GM12873 (cell line): Measurements from ENCODE around the gene CTBP1.

ENCODE experiments used
- TF ChIP-seq, protein P1 (sequence below): IDR thresholded peaks from 2 replicates; pipeline ENCODE4 v1.5.1; 2012; ENCODE audit warnings: low read depth, mild to moderate bottlenecking, moderate library complexity, low read length, control low read depth; ENCODE audit not compliant: insufficient read depth; ENCODE audit errors: missing control alignments

Gene CTBP1

GRCh38 chr4:1248245-1249147, at the start of gene CTBP1:
Gene CTBP1 (minus strand): TSS chr4:1249130. CDS start chr4:1241331, 7,799 bp downstream.
- TF ChIP-seq, protein P1, sequence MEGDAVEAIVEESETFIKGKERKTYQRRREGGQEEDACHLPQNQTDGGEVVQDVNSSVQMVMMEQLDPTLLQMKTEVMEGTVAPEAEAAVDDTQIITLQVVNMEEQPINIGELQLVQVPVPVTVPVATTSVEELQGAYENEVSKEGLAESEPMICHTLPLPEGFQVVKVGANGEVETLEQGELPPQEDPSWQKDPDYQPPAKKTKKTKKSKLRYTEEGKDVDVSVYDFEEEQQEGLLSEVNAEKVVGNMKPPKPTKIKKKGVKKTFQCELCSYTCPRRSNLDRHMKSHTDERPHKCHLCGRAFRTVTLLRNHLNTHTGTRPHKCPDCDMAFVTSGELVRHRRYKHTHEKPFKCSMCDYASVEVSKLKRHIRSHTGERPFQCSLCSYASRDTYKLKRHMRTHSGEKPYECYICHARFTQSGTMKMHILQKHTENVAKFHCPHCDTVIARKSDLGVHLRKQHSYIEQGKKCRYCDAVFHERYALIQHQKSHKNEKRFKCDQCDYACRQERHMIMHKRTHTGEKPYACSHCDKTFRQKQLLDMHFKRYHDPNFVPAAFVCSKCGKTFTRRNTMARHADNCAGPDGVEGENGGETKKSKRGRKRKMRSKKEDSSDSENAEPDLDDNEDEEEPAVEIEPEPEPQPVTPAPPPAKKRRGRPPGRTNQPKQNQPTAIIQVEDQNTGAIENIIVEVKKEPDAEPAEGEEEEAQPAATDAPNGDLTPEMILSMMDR, result no peak

DNA sequence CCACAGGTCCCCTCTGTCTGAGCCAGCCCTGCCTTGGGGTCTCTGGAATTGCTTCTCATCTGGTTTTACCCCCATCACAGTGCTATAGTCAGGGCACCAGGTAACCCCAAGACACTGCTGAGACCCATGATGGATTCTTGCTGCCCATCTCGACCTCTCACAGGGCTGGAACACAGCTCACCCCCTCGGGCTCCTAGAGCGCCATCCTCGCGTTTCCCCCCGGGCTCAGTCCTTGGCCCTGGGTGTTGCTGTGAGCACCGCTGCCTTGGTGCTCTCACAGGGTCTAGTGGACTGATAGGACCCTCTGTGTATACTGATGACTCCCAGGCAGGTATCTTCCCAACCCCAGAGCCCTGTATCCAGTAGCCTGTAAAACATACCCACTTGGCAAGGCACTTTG, 49.5 kb upstream of the CTBP1 start:
- TF ChIP-seq, protein P1, result no peak

DNA sequence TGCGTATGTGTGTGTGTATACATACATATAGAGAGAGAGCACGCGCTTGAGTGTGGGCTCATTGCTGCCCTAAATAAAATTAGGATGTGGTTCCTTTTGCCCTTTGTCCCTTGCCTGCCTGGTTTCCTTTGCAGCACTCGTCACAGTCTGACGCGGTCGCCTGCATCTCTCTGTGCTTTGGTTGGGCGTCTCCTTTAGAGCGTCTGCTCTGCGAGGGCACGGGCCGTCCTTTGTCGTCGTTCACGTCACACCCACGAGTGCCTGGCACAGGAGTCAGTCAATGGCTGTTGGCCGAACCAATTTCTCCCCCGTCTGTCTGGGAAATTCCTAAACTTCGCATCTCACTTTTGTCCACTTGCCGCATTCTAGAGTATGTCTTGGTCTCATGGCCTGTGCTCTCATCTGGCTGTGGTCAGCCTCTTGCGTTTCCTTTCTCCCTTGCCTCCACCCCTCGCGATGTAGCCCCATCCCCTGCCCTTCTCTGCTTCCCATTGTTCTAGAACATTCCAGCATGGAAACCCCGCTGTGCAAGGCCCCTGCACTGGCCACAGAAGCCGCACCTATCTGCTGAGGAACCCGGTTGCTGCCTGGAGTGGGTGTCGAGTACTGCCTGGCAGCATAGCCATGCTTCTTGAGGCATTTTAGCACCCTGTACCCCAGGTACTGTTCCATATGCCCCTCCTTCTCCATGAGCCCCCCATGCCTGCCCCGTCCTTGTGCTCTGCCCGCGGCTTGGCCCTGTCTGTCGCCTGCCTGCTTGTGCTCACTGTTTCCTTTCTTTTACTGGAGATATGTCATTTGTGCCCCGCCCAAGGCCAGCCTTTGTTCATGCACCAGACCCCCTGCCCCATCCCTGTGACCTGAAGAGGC, 48.8 kb upstream of the CTBP1 start:
- TF ChIP-seq, protein P1, result no peak

GRCh38 chr4:1297023-1297395, 48.1 kb upstream of the CTBP1 start:
- TF ChIP-seq, protein P1, result no peak

DNA sequence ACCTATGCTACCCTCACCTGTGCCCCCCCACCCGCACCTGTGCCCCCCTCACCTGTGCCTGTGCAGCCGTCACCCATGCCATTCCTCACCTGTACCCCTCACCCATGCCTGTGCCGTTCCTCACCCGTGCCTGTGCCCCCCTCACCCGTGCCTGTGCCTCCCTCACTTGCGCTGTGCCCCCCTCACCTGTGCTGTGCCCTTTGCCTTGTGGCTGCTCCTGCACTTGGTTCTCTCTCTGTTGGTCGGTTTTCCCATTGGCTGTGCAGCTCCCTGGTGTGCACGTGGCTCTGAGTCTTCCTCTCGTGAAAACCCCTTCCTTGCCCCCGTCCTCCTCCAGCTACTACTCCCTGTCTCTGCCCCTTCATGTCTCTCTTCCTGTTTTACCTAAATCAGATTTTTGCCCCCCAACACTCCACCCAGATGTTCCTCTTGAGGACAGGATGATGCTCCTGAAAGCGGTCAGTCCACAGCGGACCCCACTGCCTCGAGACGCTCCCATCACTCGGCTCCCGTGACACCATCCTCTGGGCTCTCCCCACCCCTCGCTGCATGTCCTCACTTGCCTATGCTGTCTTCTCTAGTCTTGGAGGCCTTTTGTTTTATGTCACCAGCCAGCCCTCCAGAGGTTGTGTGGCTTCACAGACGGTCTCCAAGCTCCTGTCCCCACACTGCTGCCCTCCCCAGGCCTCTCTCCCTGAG, 47.5 kb upstream of the CTBP1 start:
- TF ChIP-seq, protein P1, result no peak

- TF ChIP-seq, protein P1, result no peak
Measured at GRCh38 chr4:1295405-1296055, 46.6 kb upstream of the CTBP1 start.
